ENCODE measurements around the gene SMOC2.

SMOC2 gene

DNA sequence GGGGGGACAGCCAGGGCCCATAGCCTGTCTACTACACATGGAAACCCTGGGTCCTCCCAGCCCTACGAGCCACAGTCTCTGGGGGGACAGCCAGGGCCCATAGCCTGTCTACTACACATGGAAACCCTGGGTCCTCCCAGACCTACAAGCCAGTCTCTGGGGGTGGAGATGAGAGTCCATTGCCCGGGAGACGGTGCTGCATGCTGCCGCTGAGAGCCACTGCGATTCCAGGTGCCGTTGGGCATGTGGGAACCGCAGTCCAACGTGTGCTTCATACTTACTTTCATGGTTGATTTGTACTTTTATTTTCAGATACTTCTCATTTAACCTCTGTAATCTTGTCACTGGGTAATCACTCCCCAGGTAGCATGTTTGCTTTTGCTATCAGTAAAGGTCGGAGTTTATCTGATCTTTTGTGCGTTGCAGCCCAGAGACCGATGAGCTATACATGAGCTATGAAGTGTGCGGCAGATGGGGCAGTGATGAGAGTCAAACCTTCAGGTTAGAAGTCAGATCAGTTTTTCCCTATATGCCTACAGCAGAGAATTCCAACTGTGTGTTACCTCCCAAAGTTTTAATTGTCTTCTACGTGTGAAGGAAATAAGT, 58.2 kb downstream of the SMOC2 start:
- TF ChIP-seq, protein P1, sequence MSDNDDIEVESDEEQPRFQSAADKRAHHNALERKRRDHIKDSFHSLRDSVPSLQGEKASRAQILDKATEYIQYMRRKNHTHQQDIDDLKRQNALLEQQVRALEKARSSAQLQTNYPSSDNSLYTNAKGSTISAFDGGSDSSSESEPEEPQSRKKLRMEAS (IDR thresholded peaks at IDR 0.05), result no peak
- TF ChIP-seq CREB1 (IDR thresholded peaks at IDR 0.05; ENCODE audit: low read depth) (no peak), RAD21 (IDR thresholded peaks at IDR 0.05; ENCODE audit: low read depth) (no peak)

DNA sequence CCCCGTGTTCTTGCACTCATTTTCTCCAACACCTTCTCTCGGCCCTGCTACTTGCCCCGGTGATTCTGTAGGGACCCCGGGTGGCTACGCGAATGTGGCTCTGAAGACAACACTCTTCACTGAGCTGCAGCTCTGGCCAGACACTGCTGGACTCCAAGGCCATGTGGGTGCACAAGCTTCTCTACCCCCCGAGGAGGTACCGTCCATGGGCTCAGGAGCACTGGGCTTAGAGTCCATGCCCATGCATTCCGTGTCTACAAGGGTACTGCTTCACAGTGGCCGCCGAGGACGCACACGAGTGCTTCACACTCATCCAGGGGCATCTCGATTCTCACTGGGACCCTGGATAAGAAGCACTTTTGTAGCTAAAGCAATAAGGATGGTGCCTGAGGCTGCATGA, 59.5 kb downstream of the SMOC2 start:
- TF ChIP-seq, protein P1 (IDR thresholded peaks at IDR 0.05), result no peak
- TF ChIP-seq EP300 (IDR thresholded peaks at IDR 0.05; ENCODE audit: borderline replicate concordance), result no peak
- no peak for TF ChIP-seq EGR1 (IDR thresholded peaks at IDR 0.05)
- TF ChIP-seq CREB1 (IDR thresholded peaks at IDR 0.05; ENCODE audit: low read depth), result no peak
- TF ChIP-seq, protein P2, sequence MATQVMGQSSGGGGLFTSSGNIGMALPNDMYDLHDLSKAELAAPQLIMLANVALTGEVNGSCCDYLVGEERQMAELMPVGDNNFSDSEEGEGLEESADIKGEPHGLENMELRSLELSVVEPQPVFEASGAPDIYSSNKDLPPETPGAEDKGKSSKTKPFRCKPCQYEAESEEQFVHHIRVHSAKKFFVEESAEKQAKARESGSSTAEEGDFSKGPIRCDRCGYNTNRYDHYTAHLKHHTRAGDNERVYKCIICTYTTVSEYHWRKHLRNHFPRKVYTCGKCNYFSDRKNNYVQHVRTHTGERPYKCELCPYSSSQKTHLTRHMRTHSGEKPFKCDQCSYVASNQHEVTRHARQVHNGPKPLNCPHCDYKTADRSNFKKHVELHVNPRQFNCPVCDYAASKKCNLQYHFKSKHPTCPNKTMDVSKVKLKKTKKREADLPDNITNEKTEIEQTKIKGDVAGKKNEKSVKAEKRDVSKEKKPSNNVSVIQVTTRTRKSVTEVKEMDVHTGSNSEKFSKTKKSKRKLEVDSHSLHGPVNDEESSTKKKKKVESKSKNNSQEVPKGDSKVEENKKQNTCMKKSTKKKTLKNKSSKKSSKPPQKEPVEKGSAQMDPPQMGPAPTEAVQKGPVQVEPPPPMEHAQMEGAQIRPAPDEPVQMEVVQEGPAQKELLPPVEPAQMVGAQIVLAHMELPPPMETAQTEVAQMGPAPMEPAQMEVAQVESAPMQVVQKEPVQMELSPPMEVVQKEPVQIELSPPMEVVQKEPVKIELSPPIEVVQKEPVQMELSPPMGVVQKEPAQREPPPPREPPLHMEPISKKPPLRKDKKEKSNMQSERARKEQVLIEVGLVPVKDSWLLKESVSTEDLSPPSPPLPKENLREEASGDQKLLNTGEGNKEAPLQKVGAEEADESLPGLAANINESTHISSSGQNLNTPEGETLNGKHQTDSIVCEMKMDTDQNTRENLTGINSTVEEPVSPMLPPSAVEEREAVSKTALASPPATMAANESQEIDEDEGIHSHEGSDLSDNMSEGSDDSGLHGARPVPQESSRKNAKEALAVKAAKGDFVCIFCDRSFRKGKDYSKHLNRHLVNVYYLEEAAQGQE (IDR thresholded peaks at IDR 0.05; ENCODE audit: low read depth), result no peak
- TF ChIP-seq TCF12 (IDR thresholded peaks at IDR 0.05; ENCODE audit: low read depth), result no peak
- TF ChIP-seq TEAD4 (IDR thresholded peaks at IDR 0.05), result no peak
- no peak for TF ChIP-seq FOXM1 (IDR thresholded peaks at IDR 0.05; ENCODE audit: borderline replicate concordance, low read depth)
- no peak for TF ChIP-seq RAD21 (IDR thresholded peaks at IDR 0.05; ENCODE audit: low read depth)

DNA sequence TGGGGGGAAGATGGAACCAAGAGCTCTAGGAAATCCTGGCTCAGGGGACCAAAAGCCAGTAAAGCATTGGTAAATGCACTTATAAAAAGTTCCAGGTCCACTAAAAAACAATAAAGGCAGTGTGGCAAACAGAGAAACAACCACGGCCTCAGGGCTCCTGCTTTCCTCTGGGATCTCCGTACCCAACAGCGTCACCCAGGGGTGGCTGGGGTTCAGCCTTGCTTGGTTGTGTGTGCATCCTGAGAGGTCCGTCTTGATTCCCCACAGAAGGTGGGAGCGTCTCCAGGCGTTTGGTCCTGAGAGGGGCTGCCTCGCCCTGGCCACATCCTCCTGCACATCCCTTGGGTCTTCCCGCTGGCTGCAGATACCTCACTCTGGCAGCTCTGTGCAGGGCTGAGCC, 60.6 kb downstream of the SMOC2 start:
- TF ChIP-seq YY1 (IDR thresholded peaks at IDR 0.05; ENCODE audit: low read depth) (no peak), CEBPB (IDR thresholded peaks at IDR 0.05) (no peak), RAD21 (IDR thresholded peaks at IDR 0.05; ENCODE audit: low read depth) (no peak), FOXM1 (IDR thresholded peaks at IDR 0.05; ENCODE audit: borderline replicate concordance, low read depth) (no peak), TCF12 (IDR thresholded peaks at IDR 0.05; ENCODE audit: low read depth) (no peak)
- TF ChIP-seq, protein P2 (IDR thresholded peaks at IDR 0.05; ENCODE audit: low read depth), result no peak
- TF ChIP-seq, protein P1 (IDR thresholded peaks at IDR 0.05), result no peak

DNA sequence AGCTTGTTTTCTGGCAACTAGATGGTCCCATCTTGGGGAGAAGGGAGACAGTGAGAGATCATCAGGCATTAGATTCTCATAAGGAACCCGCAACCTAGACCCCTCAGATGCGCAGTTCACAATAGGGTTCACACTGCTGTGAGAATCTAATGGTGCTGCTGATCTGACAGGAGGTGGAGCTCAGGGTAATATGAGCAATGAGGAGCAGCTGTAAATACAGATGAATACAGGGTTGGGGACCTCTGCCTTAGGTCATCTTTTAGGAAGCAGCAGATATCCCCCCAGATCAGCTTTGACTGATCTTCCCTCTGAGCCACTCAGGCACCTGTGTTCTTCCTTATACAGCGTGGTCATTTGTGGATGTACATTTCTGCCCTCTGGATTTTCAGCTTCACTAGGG, 63.4 kb downstream of the SMOC2 start:
- TF ChIP-seq FOXM1 (IDR thresholded peaks at IDR 0.05; ENCODE audit: borderline replicate concordance, low read depth) (no peak), TEAD4 (IDR thresholded peaks at IDR 0.05) (no peak), TAF1 (IDR thresholded peaks at IDR 0.05; ENCODE audit: low read depth) (no peak), NFIC (IDR thresholded peaks at IDR 0.05) (no peak), EP300 (IDR thresholded peaks at IDR 0.05; ENCODE audit: borderline replicate concordance) (no peak), EGR1 (IDR thresholded peaks at IDR 0.05) (no peak)
- TF ChIP-seq, protein P1 (IDR thresholded peaks at IDR 0.05), result no peak
- TF ChIP-seq, protein P3, sequence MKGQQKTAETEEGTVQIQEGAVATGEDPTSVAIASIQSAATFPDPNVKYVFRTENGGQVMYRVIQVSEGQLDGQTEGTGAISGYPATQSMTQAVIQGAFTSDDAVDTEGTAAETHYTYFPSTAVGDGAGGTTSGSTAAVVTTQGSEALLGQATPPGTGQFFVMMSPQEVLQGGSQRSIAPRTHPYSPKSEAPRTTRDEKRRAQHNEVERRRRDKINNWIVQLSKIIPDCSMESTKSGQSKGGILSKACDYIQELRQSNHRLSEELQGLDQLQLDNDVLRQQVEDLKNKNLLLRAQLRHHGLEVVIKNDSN (IDR thresholded peaks at IDR 0.05), result no peak
- TF ChIP-seq, protein P2 (IDR thresholded peaks at IDR 0.05; ENCODE audit: low read depth), result no peak

DNA sequence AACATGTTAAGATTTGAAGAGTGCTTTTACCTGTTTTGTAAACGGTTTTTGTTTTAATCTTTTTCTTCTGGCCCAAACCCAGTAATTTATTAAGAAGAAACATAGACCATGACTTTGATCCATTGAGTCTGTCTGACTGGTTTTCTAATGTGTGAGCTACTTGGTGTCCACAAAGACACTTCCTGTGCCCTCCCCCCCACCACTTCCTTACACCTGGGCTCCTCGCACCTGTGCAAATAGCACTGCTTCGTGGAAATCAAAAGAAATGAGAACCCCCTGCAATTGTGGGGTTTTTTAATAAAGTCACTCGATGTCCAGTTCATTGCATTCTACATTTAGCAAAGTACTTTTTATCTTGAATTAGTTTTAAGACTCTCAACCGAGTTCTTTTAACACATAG, 65.5 kb downstream of the SMOC2 start:
- TF ChIP-seq ZBTB7A (IDR thresholded peaks at IDR 0.05; ENCODE audit: low read depth) (no peak), EGR1 (IDR thresholded peaks at IDR 0.05) (no peak), TCF12 (IDR thresholded peaks at IDR 0.05; ENCODE audit: low read depth) (no peak), EP300 (IDR thresholded peaks at IDR 0.05; ENCODE audit: borderline replicate concordance) (no peak), FOXM1 (IDR thresholded peaks at IDR 0.05; ENCODE audit: borderline replicate concordance, low read depth) (no peak), TAF1 (IDR thresholded peaks at IDR 0.05; ENCODE audit: low read depth) (no peak), CEBPB (IDR thresholded peaks at IDR 0.05) (no peak), CREB1 (IDR thresholded peaks at IDR 0.05; ENCODE audit: low read depth) (no peak), NFIC (IDR thresholded peaks at IDR 0.05) (no peak), RAD21 (IDR thresholded peaks at IDR 0.05; ENCODE audit: low read depth) (no peak), TEAD4 (IDR thresholded peaks at IDR 0.05) (no peak), YY1 (IDR thresholded peaks at IDR 0.05; ENCODE audit: low read depth) (no peak)
- TF ChIP-seq, protein P3 (IDR thresholded peaks at IDR 0.05), result no peak
- TF ChIP-seq, protein P1 (IDR thresholded peaks at IDR 0.05), result no peak
- TF ChIP-seq, protein P2 (IDR thresholded peaks at IDR 0.05; ENCODE audit: low read depth), result no peak
